ENCODE results near the gene CEND1. TPM values are rescaled to one million over a fixed set of nuclear protein-coding genes. Genes with fewer than 3 reads are reported as not detected.

The CEND1 gene
- total and polyA plus RNA-seq, 2 of the 4 experiments (the other 2 are of a cell fraction), result 0.90 to 4.0 TPM

- ChIA-PET CTCF (interaction anchor here (0.7 kb wide), 1 partner anchor 9 kb away, joined by 3 read pairs; no protein-coding TSS in a partner anchor), POLR2A (ENCODE audit: unreplicated experiment) (no interaction called here)
- Histone ChIP-seq H3K9ac (ENCODE audit: low read depth, low read length) (no peak overlapping the region), H2BK20ac (ENCODE audit: low read depth, low read length) (no peak overlapping the region), H4K91ac (ENCODE audit: insufficient read depth, low read depth, low read length) (no peak overlapping the region), H3K14ac (replicated peaks; ENCODE audit: low read depth, low read length) (no peak overlapping the region), H3K18ac (ENCODE audit: low read depth, low read length) (no peak overlapping the region), H3K4me1 (ENCODE audit: control insufficient read depth, insufficient read depth, low read length) (peaks cover 16% of the 10 kb centered on the region), H3K27me3 (ENCODE audit: control insufficient read depth, insufficient read depth, low read length) (no peaks in the 10 kb centered on the region), H3K56ac (ENCODE audit: extremely low read depth, insufficient read depth, low read length) (no peak overlapping the region), H3K4me3 (ENCODE audit: insufficient read depth, low read depth, low read length) (no peak overlapping the region), H2AFZ (replicated peaks; ENCODE audit: low read length, poor library complexity) (peak overlapping the region; percentile 40), H2AK9ac (replicated peaks; ENCODE audit: low read depth, low read length, poor library complexity) (no peak overlapping the region), H4K8ac (ENCODE audit: low read depth in 2 of 2, low read length in 2 of 2) (no peak overlapping the region), H3K79me1 (ENCODE audit: low read depth in 1 of 2, low read length in 2 of 2) (peaks cover 0 to 29% of the 10 kb centered on the region in 2 experiments; a peak in 3 of 4 replicates), H3K4ac (ENCODE audit: low read depth, low read length) (no peak overlapping the region), H2BK15ac (ENCODE audit: low read depth, low read length) (no peak overlapping the region), H4K5ac (ENCODE audit: low read depth, low read length) (no peak overlapping the region), H2AK5ac (ENCODE audit: low read depth, low read length) (no peak overlapping the region), H2BK5ac (ENCODE audit: low read depth, low read length, poor library complexity, severe bottlenecking) (no peak overlapping the region), H3K36me3 (ENCODE audit: control insufficient read depth, insufficient read depth, low read length) (peaks cover 24% of the 10 kb centered on the region; the same call in 1 of the 2 replicates), H3K9me3 (ENCODE audit: control insufficient read depth, insufficient read depth, low read length) (no peaks in the 10 kb centered on the region), H3K27ac (ENCODE audit: insufficient read depth, low read length) (no peak overlapping the region), H3K23ac (ENCODE audit: low read depth, low read length) (no peak overlapping the region), H2BK120ac (ENCODE audit: low read depth, low read length) (no peak overlapping the region), H3K9me1 (ENCODE audit: insufficient read depth, low read length) (peaks cover 6% of the 10 kb centered on the region; the same call in 1 of the 2 replicates), H3K4me2 (ENCODE audit: low read depth, low read length) (no peak overlapping the region), H4K20me1 (ENCODE audit: insufficient read depth, low read length) (peaks cover 18% of the 10 kb centered on the region)
- dilution Hi-C loops (cut with HindIII; ENCODE audit: low sequenced_read_pairs, unreplicated experiment) (no loop called here), in situ Hi-C loops (cut with MboI; ENCODE audit: low sequenced_read_pairs) (no loop called here), intact Hi-C loops (cut with micrococcal nuclease) (no loop called here)
- 90% methylated on average over 8 of the region's 31 CpGs; no CpG with 5 or more reads in 1 of the 2 experiments for WGBS, 2 experiments (ENCODE audit: extremely low coverage in 2 of 2, insufficient read length in 1 of 2)
- TF ChIP-seq RFX5 (IDR thresholded peaks at IDR 0.05; ENCODE audit: low read depth, low read length) (no peak), BHLHE40 (IDR thresholded peaks at IDR 0.05; ENCODE audit: low read depth, low read length) (no peak), POLR2A (IDR thresholded peaks at IDR 0.05; ENCODE audit: low read depth, low read length) (no peak)
- no TSS peak for BruUV-seq (replicated peaks)
- ATAC-seq (ENCODE audit: low read depth) (no peak), DNase-seq (no peak)
Measured at GRCh38 chr11:794013-794765, 4.3 kb upstream of the CEND1 start.

Measured in IMR-90 (cell line).